ENCODE data around the gene TRIM15. TPM values are rescaled to one million over a fixed set of nuclear protein-coding genes. Genes with fewer than 3 reads are reported as not detected.

Gene TRIM15
- total and polyA plus RNA-seq, 2 of the 4 experiments (the other 2 are of a cell fraction) = not detected

GRCh38 chr6:30164714-30165113, 1.4 kb downstream of the TRIM15 start:
- H4K20me1 ChIP-seq (ENCODE audit: insufficient read depth, low read length) = no peaks in the 10 kb centered on the region
- 59% methylated on average over 4 of the region's 4 CpGs; no CpG with 5 or more reads in 1 of the 2 experiments for WGBS, 2 experiments (ENCODE audit: extremely low coverage in 2 of 2, insufficient read length in 1 of 2)
- H3K23ac ChIP-seq (ENCODE audit: low read depth, low read length) = no peak overlapping the region
- H3K14ac ChIP-seq (replicated peaks; ENCODE audit: low read depth, low read length) = no peak overlapping the region
- POLR2A ChIA-PET (ENCODE audit: unreplicated experiment) = no interaction called here
- no peak overlapping the region for H3K56ac ChIP-seq (ENCODE audit: extremely low read depth, insufficient read depth, low read length)
- H3K27me3 ChIP-seq (ENCODE audit: control insufficient read depth, insufficient read depth, low read length) = peaks cover 40% of the 10 kb centered on the region
- H2BK120ac ChIP-seq (ENCODE audit: low read depth, low read length) = no peak overlapping the region
- DNase-seq = no peak
- no peak overlapping the region for H2BK5ac ChIP-seq (ENCODE audit: low read depth, low read length, poor library complexity, severe bottlenecking)
- H3K4me3 ChIP-seq (ENCODE audit: insufficient read depth, low read depth, low read length) = no peak overlapping the region
- no peaks in the 10 kb centered on the region for H3K9me1 ChIP-seq (ENCODE audit: insufficient read depth, low read length)
- no peak overlapping the region for H3K18ac ChIP-seq (ENCODE audit: low read depth, low read length)
- in situ Hi-C loops (cut with MboI; ENCODE audit: low sequenced_read_pairs) (no loop called here), intact Hi-C loops (cut with micrococcal nuclease) (no loop called here), dilution Hi-C loops (cut with HindIII; ENCODE audit: low sequenced_read_pairs, unreplicated experiment) (no loop called here)
- no peak overlapping the region for H2AK9ac ChIP-seq (replicated peaks; ENCODE audit: low read depth, low read length, poor library complexity)
- H3K4me2 ChIP-seq (ENCODE audit: low read depth, low read length) = no peak overlapping the region
- H3K4me1 ChIP-seq (ENCODE audit: control insufficient read depth, insufficient read depth, low read length) = no peaks in the 10 kb centered on the region
- no peak overlapping the region for H4K8ac ChIP-seq (ENCODE audit: low read depth in 2 of 2, low read length in 2 of 2)
- no peak overlapping the region for H4K5ac ChIP-seq (ENCODE audit: low read depth, low read length)
- no peaks in the 10 kb centered on the region for H3K9me3 ChIP-seq (ENCODE audit: control insufficient read depth, insufficient read depth, low read length)
- H2BK20ac ChIP-seq (ENCODE audit: low read depth, low read length) = no peak overlapping the region
- H2AK5ac ChIP-seq (ENCODE audit: low read depth, low read length) = no peak overlapping the region
- CTCF ChIA-PET = no interaction called here
- no peak for ATAC-seq (ENCODE audit: low read depth)
- no peak for TF ChIP-seq RFX5 (IDR thresholded peaks at IDR 0.05; ENCODE audit: low read depth, low read length)
- TF ChIP-seq MAFK (IDR thresholded peaks at IDR 0.05; ENCODE audit: low read depth, low read length) = no peak
- no peak for TF ChIP-seq FOS (IDR thresholded peaks at IDR 0.05; ENCODE audit: low read depth, low read length)
- TF ChIP-seq NFE2L2 (IDR thresholded peaks at IDR 0.05; ENCODE audit: low read depth, low read length) = no peak
- no peak for TF ChIP-seq MAZ (IDR thresholded peaks at IDR 0.05; ENCODE audit: borderline replicate concordance, low read depth, low read length)
- no peak for TF ChIP-seq CTCF (conservative IDR thresholded peaks at IDR 0.05; ENCODE audit: low read depth, low read length)
- no peak for TF ChIP-seq USF2 (IDR thresholded peaks at IDR 0.05; ENCODE audit: low read depth, low read length)
- TF ChIP-seq POLR2A (IDR thresholded peaks at IDR 0.05; ENCODE audit: low read depth, low read length) = no peak
- no peak for TF ChIP-seq ELK1 (IDR thresholded peaks at IDR 0.05; ENCODE audit: borderline replicate concordance, low read depth, low read length)
- no peak for TF ChIP-seq MXI1 (IDR thresholded peaks at IDR 0.05; ENCODE audit: borderline replicate concordance, low read depth, low read length)
- no peaks in the 10 kb centered on the region for H3K36me3 ChIP-seq (ENCODE audit: control insufficient read depth, insufficient read depth, low read length)
- no peak overlapping the region for H4K91ac ChIP-seq (ENCODE audit: insufficient read depth, low read depth, low read length)
- no peak overlapping the region for H2BK15ac ChIP-seq (ENCODE audit: low read depth, low read length)
- no peak overlapping the region for H3K9ac ChIP-seq (ENCODE audit: low read depth, low read length)
- H3K27ac ChIP-seq (ENCODE audit: insufficient read depth, low read length) = no peak overlapping the region
- BruUV-seq (replicated peaks) = no TSS peak
- H2AFZ ChIP-seq (replicated peaks; ENCODE audit: low read length, poor library complexity) = no peak overlapping the region
- H3K79me1 ChIP-seq (ENCODE audit: low read depth in 1 of 2, low read length in 2 of 2) = no peaks in the 10 kb centered on the region
- H3K4ac ChIP-seq (ENCODE audit: low read depth, low read length) = no peak overlapping the region
